ENCODE results near the gene CCDC157.

CCDC157 gene

DNA sequence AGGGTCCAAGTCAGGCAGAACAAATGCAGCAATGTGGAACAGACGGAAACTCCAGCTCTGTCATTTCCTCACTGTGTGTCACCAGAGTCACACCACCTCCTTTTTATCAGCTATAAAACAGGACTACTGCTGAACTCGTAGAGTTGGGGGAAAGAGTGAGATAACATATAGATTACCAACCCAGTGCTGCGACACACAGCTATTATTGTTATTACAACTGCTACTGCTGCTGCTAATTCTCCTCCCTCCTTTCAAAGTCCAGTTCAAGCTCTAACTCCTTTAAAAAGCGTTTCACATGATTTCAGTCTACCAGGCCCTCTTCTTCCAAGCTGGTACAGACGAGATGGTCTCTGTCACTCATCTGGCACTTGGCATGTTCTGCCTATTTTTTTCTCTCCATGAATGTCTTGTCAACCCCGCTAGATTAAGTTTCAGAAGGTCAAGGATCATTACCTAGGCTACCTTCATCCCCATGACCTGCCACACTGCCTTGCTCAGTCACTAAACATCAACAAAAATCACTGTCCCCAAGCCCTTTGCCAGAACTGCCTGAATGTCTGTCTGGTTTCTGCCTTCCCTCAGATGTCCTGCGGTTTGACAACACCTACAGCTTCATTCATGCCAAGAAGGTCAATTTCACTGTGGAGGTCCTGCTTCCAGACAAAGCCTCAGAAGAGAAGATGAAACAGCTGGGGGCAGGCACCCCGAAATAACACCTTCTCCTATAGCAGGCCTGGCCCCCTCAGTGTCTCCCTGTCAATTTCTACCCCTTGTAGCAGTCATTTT is 65.1 kb downstream of the CCDC157 start:
- TF ChIP-seq, protein P1, sequence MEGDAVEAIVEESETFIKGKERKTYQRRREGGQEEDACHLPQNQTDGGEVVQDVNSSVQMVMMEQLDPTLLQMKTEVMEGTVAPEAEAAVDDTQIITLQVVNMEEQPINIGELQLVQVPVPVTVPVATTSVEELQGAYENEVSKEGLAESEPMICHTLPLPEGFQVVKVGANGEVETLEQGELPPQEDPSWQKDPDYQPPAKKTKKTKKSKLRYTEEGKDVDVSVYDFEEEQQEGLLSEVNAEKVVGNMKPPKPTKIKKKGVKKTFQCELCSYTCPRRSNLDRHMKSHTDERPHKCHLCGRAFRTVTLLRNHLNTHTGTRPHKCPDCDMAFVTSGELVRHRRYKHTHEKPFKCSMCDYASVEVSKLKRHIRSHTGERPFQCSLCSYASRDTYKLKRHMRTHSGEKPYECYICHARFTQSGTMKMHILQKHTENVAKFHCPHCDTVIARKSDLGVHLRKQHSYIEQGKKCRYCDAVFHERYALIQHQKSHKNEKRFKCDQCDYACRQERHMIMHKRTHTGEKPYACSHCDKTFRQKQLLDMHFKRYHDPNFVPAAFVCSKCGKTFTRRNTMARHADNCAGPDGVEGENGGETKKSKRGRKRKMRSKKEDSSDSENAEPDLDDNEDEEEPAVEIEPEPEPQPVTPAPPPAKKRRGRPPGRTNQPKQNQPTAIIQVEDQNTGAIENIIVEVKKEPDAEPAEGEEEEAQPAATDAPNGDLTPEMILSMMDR (IDR thresholded peaks at IDR 0.05; ENCODE audit: low read length, missing control alignments) = no peak
- H3K4me3 ChIP-seq (replicated peaks; ENCODE audit: low read depth, low read length) = peak overlapping the region; percentile 59

DNA sequence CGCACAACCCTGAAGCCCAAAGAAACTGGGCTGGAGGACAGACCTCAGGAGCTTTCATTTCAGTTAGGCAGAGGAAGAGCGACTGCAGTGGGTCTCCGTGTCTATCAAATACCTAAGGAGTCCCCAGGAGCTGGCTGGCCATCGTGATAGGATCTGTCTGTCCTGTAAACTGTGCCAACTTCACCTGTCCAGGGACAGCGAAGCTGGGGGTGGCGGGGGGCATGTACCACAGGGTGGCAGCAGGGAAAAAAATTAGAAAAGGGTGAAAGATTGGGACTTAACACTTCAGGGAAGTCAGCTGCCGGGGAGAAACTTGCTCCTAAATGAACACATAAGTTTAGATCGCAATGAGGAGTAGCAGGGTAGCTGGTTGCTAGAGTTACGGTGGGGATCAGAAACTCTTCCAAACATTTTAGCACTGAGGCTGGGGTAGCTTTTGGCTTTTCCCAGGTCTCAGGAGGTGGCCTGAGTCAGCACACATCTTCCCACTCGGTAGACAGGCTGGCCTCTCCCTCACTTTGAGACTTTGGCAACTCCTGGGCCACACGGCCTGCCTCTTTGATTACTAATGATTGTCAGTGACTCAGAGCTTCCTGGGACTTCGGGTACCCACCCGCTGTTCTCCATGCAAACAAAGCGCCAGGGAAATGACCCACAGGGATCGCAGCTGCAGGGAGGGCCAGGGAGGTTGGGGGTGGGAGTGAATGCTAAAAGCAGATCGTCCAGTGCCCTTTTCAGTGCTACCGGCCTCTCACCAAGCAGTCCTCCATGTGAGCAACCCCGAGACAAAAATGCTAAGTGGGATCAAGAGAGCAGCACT is 65.9 kb downstream of the CCDC157 start:
- TF ChIP-seq, protein P1 (IDR thresholded peaks at IDR 0.05; ENCODE audit: low read length, missing control alignments) = no peak
- DNase-seq (ENCODE audit: low read depth) = peak; percentile 91
- peak overlapping the region; percentile 59 for H3K4me3 ChIP-seq (replicated peaks; ENCODE audit: low read depth, low read length)

More for the DNA sequence above, 65.1 kb downstream of the CCDC157 start:
- DNase-seq (ENCODE audit: low read depth) = no peak

DNA sequence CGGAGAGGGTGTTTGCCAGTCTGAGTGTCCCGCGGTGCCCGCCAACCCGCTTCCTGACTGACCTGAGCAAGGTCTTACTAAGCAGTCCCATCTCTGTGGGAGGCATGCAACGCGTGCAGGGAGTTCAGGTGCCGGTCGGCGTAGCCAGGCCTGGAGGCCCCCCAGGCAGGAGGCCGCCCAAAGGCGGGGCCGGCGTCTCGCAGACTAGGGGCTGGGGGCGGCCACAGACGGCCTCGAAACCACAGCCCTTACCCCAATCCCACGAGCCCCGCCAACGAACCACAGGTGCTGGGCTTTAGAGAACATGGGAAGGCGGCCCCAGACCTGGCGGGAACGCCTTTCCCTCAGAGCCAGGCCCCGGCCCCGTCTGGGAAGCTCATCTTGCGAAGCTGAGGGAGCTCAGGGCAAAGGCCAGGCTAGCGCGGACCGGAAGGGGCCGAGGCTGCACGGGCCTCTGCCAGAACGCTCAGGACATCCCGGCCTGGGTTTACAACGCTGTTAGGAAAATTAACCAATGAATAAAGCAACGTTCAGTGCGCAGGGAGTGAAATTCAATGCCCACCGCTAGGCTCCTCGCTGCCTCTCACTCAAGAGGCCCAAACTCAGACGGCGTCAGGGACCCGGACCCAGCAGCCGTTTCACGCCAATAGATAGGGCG is 66.6 kb downstream of the CCDC157 start:
- TF ChIP-seq, protein P1 (IDR thresholded peaks at IDR 0.05; ENCODE audit: low read length, missing control alignments) = no peak
- DNase-seq (ENCODE audit: low read depth) = no peak
- H3K4me3 ChIP-seq (replicated peaks; ENCODE audit: low read depth, low read length) = peak overlapping the region; percentile 59

DNA sequence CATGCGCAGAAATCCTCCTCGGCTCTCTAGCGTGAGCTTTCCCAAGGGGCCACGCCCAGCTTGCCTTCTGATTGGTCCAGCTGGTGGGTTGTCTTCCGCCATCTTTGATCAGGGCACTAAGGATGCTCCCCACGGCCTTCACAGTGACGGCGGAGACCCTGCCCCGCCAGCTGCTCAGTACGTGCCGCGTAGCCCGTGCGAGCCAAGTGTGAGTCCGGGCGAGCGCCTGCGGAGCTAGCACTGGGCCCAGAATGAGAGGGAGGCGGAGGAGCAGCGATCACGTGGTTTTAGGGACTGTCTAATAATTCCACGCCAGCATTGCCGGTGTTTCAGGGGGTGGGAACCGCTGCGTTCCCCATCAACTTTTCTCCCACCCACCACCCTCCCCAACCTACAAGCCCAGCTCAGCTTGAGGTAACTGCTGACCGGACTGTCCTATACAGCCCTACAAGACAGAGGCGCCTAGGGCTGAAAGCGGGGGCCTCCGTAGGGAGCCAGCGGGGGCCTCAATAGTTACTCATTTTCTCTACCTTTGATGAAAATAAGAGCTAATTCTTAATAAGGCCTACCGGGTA is 67.2 kb downstream of the CCDC157 start:
- H3K4me3 ChIP-seq (replicated peaks; ENCODE audit: low read depth, low read length) = peak overlapping the region; percentile 59
- peak; percentile 100 for DNase-seq (ENCODE audit: low read depth)
- TF ChIP-seq, protein P1 (IDR thresholded peaks at IDR 0.05; ENCODE audit: low read length, missing control alignments) = no peak

DNA sequence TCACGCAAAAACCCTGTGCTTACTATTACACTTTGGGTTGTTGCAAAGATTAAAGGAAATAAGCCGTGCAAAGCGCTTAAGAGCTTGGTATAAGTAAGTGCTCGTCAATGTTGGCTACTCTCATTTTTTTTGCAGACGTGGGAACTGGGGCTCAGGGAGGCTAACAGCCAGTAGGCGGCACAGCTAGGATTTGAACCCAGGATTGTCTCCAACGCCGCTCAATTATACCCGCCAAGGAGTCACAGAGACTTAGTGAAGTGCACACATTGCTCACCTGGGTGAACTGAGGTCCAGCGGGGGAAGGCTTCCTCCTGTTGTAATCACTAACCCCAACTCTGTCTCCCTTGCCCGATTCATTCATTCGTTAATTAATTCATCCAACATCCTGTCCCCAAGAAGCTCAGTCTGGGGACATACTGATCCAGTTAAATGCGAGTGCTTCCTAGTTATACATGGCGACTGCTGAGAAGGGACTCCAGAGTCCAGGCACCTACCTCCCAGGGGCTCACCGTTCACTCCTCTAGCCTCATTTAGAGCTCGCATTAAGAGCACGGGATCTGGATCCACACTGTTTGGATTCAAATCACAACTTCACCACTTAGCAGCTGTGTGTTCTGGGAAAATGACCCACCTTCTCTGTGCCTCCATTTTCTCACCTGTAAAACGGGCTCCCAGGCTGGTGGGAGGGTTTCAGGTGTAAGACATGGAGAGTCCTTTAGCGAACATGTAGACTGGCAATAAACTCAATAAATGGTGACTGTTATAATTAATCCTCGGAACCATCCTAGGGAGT is 67.9 kb downstream of the CCDC157 start:
- TF ChIP-seq, protein P1 (IDR thresholded peaks at IDR 0.05; ENCODE audit: low read length, missing control alignments) = peak; percentile 3
- H3K4me3 ChIP-seq (replicated peaks; ENCODE audit: low read depth, low read length) = peak overlapping the region; percentile 66
- DNase-seq (ENCODE audit: low read depth) = no peak

DNA sequence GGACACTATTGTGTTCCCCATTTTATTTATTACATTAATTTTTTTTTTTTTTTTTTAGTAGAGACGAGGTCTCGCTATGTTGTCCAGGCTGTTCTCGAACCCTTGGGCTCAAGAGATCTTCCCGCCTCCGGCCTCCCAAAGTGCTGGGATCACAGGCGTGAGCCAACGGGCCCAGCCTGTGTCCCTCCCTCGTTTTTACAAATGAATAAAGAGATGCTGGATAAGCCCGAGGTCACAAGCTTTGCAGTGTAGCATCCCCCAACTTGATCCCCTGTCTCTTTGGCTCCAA is 68.5 kb downstream of the CCDC157 start:
- TF ChIP-seq, protein P1 (IDR thresholded peaks at IDR 0.05; ENCODE audit: low read length, missing control alignments) = no peak
- peak overlapping the region; percentile 66 for H3K4me3 ChIP-seq (replicated peaks; ENCODE audit: low read depth, low read length)
- no peak for DNase-seq (ENCODE audit: low read depth)

Measured in fibroblast of pulmonary artery (primary cell).